Measurements from ENCODE around the gene PLEKHA8. TPM values are rescaled to one million over a fixed set of nuclear protein-coding genes. Genes with fewer than 3 reads are reported as not detected.
"Not testable (repeated sequence)": the region's sequence is repeated elsewhere in the genome, so short reads cannot be mapped to it uniquely, and the experiment has no call there.

Gene PLEKHA8
- total RNA-seq, 1 donor from 2014 or later, result 24.7 TPM

DNA sequence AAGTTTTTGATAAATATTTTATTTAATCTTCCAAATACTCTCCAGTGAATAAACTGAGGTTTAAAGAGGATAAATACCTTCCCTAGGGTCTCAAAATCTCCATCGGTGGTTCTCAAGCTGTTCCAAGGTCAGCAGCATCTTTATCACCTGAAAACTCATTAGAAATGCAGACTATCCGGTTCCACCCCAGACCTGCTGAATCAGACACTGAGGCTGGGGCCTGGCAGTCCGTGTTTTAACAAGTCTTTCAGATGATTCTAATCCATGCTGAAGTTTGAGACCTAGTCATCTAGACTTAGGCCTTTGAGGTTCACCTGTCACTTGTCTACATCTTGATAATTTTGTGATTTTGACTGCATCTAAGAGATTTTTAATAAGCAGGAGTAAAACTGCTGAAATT is 37.5 kb downstream of the PLEKHA8 start:
- no peak for DNase-seq (ENCODE audit: low read depth)

DNA sequence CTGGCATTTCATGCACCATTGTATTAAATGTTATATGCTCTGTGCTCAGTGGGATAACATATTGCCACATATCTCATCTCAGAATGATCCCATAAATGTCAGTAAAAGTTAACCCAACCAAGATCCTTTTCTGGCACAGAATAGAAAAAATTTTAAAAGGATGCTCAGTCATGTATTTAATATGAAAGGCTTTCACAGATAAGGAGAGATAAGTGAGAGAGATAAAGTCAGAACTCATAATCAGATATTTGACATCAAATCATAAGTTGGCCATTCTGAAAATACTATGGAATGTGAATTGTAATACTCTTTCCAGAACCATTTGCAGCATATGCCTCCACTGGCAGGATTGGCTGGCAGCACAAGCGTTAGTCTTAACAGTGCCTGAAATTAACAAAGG is 38.5 kb downstream of the PLEKHA8 start:
- DNase-seq (ENCODE audit: low read depth), result no peak

- peak; percentile 90 for DNase-seq (ENCODE audit: low read depth)
Observed at GRCh38 chr7:30068117-30068516, 39.9 kb downstream of the PLEKHA8 start.

- no peak for DNase-seq (ENCODE audit: low read depth)
Observed at GRCh38 chr7:30069096-30069867, 41.1 kb downstream of the PLEKHA8 start.

DNA sequence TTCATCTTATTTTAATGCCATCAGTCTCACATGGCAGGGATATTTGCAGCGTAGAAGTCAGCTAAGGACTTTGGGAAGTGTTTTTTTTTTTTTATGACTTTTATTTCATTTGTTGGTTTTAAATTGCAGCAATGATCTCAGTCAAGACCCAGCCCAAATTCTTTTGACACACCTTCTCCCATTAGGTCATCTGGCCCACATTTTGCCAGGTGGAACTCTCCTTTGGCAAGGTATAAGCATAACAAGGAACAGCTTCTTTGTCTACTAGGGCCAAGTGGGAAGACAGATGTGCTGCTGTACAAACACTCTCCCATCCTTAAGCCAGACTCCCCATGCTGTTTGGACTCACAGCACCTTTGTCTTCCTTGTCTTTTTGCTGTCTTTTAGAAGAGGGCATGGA is 41.8 kb downstream of the PLEKHA8 start:
- DNase-seq (ENCODE audit: low read depth), result no peak

DNA sequence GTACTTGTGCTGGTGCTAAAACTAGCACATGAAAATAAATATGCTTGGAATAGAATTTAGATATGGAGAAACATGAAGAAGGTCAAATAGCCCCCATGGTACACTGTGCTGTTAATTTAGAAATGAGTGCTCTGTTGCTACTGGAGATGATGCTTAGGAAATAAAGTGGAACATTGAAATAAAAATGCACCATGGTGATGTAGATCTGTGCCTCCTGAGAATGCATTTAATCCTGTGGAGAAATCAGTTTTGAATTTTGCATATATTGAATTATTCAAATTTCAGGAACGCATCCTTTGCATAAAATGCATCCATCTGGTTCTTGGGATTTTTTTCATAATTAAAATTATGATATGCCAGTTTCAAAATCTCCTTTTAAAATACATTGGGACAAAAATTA is 44.5 kb downstream of the PLEKHA8 start:
- no peak for DNase-seq (ENCODE audit: low read depth)

DNA sequence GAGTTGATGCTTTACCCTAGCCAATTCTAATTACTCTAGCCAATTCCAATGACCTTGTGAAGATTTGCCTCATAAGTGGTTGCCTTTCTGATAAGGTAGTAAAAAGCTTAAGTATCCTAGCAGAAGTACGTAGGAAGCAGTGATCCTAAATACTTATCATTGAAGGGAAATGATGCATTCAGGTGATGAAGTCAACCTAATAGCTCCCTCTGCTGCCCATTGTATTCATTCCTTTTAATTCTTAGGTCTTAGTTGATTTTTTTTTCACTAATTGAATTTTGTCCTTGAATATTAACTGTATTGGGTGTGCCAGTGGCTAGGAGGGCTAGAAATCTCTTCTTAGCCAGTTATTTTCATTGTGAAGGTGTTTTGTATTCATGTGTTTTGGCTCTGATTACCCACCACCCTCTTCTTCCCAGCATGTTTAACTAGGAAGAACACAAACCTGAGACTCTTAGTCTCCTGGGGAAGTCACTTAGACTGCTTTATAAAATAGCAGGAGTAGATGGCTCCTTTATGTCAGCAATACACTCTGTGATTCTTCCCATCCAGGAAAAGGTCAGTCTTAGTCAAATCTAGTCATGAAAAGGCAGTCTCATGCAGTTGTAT is 46.3 kb downstream of the PLEKHA8 start:
- DNase-seq (ENCODE audit: low read depth), result peak; percentile 71

- no peak for DNase-seq (ENCODE audit: low read depth)
Observed at GRCh38 chr7:30076411-30076810, 48.2 kb downstream of the PLEKHA8 start.

GRCh38 chr7:30078280-30078679 is 50.1 kb downstream of the PLEKHA8 start:
- DNase-seq (ENCODE audit: low read depth), result no peak

DNA sequence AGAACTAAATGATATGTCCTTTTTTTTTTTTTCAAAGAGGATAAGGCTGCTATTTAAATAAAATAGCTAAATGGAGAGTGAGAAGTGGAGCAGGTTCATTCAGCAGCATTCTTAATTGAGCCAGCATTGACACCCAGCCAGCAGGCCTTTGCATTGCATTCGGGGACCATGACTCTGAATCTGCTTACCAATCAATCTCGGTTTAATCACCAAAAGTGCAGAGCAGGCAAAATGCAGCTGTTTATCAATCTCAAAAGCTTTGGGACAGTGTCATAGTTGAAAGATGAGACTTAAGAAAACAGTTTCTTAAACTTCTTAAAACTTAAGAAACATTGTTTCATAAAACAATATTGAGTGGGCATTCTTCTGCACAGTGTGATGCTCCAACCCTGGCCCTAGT is 51.7 kb downstream of the PLEKHA8 start:
- DNase-seq (ENCODE audit: low read depth), result no peak

- DNase-seq (ENCODE audit: low read depth), result no peak
Observed at GRCh38 chr7:30080818-30081217, 52.6 kb downstream of the PLEKHA8 start.

GRCh38 chr7:30082686-30083085 is 54.5 kb downstream of the PLEKHA8 start:
- DNase-seq (ENCODE audit: low read depth), result no peak

- DNase-seq (ENCODE audit: low read depth), result no peak
Observed at GRCh38 chr7:30083334-30083733, 55.1 kb downstream of the PLEKHA8 start.

GRCh38 chr7:30084212-30084611 is 56.0 kb downstream of the PLEKHA8 start:
- DNase-seq (ENCODE audit: low read depth), result no peak

GRCh38 chr7:30086529-30086928 is 58.3 kb downstream of the PLEKHA8 start:
- no peak for DNase-seq (ENCODE audit: low read depth)

DNA sequence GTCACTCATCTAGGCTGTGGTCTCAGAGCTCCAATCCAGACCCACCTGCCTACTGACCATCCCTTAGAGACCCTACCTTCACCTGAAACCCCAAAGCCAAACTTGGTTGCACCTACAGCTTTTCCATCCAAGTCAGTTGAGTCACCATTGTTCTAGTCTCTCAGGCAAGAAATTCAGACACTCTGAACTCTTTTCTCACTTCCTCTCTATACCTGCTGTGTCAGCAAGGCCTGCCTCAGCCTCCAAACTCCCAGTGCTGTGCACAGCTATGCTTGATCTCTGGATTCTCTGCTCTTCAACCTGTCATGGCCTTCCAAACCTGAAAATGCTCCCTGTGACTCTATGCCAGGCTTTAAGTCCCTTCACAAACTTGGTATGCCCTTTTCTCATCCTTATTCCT is 59.2 kb downstream of the PLEKHA8 start:
- DNase-seq (ENCODE audit: low read depth), result no peak

- DNase-seq (ENCODE audit: low read depth), result no peak
Observed at GRCh38 chr7:30088362-30088761, 60.1 kb downstream of the PLEKHA8 start.

- no peak for DNase-seq (ENCODE audit: low read depth)
Observed at GRCh38 chr7:30090111-30090510, 61.9 kb downstream of the PLEKHA8 start.

DNA sequence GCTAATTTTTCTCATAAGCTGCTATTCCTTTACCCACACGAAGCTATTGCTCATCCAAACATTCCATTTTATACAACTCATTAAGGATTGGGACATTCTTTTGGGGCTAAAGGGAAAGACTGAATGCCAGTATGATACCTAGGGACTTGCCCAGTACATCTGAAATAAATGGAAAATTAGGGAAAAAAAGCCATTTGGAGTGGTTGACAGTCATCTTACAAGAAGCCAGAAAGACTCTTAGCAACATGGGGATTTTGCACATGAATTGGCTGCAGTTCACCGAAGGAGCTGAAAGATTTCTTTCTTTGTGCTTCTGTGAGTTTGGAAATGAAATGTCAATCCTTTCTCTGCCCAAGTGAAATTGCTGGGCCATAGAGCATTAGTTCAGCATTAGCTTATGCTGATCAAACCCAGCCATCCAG is 63.3 kb downstream of the PLEKHA8 start:
- DNase-seq (ENCODE audit: low read depth), result peak; percentile 83

GRCh38 chr7:30091987-30092386 is 63.8 kb downstream of the PLEKHA8 start:
- no peak for DNase-seq (ENCODE audit: low read depth)

DNA sequence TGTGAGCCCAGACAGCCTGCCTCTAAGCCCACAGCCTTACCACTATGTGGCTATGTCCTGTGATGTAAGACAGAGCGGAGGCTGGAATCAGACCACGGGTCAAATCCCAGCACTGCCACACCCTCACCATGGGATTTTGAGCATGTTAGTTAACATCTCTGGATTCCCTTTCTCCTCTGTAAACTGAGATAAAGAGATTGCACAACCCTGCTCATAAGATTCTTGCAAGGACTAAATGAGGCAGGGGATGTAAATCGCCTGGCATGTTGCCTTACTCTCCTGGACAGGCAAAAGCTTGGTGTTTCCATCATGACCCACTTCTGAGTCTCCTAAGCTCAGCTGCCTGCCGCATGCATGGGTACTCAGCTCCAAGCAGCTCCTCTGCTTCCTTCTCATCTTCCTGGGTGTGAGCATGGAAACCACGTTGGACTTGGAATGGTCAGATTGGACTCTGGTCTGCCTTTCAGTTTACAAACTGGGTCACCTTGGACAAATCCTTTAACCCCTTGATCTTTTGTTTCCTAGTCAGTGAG is 65.3 kb downstream of the PLEKHA8 start:
- peak; percentile 21 for DNase-seq (ENCODE audit: low read depth)

DNA sequence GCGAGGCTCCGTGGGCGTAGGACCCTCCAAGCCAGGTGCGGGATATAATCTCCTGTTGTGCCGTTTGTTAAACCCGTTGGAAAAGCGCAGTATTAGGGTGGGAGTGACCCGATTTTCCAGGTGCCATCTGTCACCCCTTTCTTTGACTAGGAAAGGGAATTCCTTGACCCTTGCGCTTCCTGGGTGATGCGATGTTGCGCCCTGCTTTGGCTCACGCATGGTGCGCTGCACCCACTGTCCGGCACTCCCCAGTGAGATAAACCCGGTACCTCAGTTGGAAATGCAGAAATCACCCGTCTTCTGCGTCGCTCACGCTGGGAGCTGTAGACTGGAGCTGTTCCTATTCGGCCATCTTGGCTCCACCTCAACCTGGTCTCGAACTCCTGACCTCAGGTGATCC is 70.4 kb downstream of the PLEKHA8 start:
- not testable (repeated sequence) for DNase-seq (ENCODE audit: low read depth)

DNA sequence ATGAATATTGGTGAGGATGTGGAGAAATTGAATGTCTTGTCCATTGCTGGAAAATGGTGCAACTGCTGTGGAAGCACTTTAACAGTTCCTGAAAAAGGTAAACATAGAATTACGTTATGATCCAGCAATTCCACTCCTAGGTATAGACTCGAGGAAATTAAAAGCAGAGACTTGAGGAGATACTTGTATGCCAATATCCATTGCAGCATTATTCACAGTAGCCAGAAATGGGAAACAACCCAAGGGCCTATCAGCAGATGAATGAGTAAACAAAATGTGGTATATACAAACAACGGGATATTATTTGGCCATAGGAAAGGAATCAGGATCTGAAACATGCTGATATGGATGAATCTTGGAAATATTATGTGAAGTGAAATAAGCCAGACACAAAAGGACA is 74.1 kb downstream of the PLEKHA8 start:
- no peak for DNase-seq (ENCODE audit: low read depth)
